ENCODE results near the gene SFRP5.

DNA sequence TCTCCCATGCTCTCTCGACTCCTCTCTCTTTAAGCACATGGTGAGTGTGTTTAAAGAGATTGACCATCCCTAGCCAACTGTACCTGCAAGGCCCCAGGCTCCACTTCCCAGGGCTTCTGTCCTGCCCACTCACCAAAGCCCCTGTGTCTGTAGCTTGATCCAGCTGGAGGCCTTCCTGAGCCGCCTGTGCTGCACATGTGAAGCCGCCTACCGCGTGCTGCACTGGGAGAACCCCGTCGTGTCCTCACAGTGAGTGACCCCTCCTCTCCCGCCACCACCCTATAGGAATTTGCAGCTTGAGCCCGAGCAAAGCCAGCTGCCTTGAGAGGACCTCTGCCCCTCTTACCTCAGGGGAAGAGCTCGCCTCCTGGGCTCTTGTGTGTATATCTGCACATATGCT is 23.7 kb downstream of the SFRP5 start:
- TF ChIP-seq POLR2A (IDR thresholded peaks at IDR 0.05; ENCODE audit: borderline replicate concordance, extremely low read depth, insufficient read depth, insufficient read length) = no peak
- TF ChIP-seq, protein P1, sequence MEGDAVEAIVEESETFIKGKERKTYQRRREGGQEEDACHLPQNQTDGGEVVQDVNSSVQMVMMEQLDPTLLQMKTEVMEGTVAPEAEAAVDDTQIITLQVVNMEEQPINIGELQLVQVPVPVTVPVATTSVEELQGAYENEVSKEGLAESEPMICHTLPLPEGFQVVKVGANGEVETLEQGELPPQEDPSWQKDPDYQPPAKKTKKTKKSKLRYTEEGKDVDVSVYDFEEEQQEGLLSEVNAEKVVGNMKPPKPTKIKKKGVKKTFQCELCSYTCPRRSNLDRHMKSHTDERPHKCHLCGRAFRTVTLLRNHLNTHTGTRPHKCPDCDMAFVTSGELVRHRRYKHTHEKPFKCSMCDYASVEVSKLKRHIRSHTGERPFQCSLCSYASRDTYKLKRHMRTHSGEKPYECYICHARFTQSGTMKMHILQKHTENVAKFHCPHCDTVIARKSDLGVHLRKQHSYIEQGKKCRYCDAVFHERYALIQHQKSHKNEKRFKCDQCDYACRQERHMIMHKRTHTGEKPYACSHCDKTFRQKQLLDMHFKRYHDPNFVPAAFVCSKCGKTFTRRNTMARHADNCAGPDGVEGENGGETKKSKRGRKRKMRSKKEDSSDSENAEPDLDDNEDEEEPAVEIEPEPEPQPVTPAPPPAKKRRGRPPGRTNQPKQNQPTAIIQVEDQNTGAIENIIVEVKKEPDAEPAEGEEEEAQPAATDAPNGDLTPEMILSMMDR (IDR thresholded peaks at IDR 0.05 in 2 of 3, conservative IDR thresholded peaks at IDR 0.05 in 1 of 3; ENCODE audit: borderline replicate concordance in 1 of 3, insufficient read depth in 1 of 3, low read depth in 2 of 3, low read length in 2 of 3) = no peak

Measured in HCT116 (cell line).